Right renal cortex interstitium (tissue), 3 donors: Measurements from ENCODE around the gene TMEM272. TPM values are rescaled to one million over a fixed set of nuclear protein-coding genes. Genes with fewer than 3 reads are reported as not detected.

ENCODE experiments used
- DNase-seq, 3 donors: peaks; one replicate each; pipeline ENCODE4 v3.0.0-alpha.2; 2013; ENCODE audit warnings: low read depth in 3 of 3, low spot score in 2 of 3
- polyA plus RNA-seq, 3 donors: library from polyadenylated mRNA; unstranded; fragments of 120-200 nt; gene quantifications; one replicate each; pipeline ENCODE4 v1.2.1, GENCODE V29; 2013; ENCODE audit not compliant: insufficient read length in 3 of 3

The TMEM272 gene
- polyA plus RNA-seq, 3 donors, result 0.22 to 0.42 (median 0.34) TPM

DNA sequence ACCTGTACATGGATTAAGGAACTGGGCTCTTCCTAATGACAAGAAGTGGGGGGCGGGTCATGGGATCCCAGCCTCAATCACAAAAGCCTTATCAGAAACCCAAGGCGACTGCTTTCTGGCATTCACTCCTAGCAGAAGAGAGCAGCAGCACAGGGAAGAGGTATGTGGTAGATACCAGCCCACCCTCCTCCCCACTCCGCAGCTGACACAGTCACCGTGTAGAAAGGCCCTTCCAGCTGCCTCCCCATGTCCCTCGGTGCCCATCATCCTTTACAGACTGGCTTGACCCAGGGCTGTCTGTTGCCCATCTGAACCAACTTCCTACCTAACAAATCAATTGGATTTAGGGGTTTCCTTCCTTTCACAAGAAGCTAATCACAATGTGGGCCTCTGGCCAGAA lies 37.9 kb downstream of the TMEM272 start:
- DNase-seq, result no peak

DNA sequence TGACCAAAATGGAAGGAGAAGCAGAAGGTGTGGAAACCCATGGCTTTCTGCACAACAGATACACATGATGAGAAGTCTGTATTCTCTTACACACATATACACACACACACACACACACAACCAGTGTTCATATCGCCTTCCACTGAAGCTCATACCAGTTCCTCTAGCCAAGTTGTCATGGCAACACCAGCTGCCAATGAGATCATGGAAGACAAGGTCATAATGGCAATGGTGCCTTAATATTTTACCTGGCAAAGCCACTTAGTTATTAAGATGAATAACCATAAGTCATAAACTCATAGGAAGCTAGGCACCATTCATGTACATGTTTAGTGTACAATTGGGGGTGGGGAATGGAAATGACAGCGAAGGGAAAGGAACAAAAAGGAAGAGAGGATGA lies 38.4 kb downstream of the TMEM272 start:
- DNase-seq, result no peak

DNA sequence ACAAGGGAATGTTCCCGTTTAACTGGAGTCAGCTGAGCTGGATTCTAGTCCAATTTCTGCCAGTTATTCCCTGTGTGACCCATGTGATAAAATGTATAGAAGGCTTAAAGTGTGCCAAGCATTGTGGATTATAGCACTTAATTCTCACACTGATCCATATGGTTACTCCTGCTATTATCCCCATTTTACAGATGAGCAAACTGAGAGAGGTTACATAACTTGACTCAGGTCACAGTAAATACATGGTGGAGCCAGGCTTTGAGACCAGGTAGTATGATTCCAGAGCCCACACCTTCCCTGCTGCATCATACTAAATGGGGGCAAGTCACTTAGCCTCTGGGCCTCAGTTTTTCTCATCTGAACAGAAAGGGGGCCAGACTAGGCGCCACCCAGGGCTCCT lies 39.1 kb downstream of the TMEM272 start:
- no peak for DNase-seq

DNA sequence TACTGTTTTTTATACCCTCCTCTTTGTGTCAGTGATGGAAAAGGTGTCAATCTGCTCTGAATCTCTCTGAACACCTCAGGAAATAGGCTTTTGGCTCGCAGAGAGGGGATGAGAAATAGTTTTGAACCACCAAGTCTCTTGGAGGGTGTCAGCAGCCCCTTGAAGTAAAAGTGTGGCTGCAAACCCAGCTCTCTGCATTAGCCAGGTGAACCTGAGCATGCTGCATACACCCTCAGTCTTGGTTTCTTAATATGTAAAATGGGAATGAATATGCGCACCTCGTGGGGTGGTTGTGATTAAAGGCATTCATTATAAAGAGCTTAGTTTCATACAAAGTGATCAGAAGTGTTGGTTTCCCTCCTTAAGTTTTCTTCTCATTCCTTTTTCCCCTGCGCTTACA lies 39.7 kb downstream of the TMEM272 start:
- no peak for DNase-seq

DNA sequence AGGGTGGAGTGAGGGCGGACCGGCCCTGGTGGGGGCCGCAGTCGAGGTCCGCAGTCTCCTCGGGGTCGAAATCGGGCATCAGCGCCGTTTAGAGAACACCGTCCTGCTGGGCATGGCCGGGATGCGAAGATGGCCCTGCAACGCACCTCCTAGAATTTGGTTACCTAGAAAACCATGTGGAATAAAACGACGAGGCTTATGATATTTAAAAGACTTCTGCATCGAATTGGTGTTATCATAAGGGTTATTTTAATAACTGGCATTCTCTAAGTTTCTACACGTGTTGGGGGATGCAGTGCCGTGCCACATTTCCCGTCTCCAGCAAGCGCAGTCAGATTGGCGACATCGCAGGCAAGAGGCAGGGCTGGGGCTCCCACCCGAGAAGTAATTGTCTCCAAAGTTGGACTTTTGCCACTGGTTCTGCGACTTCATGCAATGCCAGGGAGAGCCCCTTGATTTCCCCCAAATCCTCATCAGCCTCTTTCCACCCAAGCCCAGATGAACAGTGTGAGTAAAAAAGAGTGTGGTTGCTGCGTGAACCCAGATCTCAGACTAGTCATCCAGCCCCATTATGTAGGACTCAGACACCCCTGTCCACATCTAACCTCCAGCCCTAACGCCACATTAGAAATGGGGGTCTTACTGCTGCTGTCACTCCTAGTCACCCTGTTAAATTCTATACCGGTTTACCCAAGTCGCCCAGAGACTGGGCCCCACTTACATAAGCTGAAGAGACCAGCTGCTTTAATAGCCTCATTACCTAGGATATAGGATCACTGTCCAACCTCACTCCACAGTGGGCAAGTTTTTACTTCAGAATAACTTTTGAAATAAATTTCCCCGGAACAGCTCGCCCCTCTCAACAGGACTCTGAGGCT lies 40.4 kb downstream of the TMEM272 start:
- peak in 1 of 3 donors; percentile 41 for DNase-seq

DNA sequence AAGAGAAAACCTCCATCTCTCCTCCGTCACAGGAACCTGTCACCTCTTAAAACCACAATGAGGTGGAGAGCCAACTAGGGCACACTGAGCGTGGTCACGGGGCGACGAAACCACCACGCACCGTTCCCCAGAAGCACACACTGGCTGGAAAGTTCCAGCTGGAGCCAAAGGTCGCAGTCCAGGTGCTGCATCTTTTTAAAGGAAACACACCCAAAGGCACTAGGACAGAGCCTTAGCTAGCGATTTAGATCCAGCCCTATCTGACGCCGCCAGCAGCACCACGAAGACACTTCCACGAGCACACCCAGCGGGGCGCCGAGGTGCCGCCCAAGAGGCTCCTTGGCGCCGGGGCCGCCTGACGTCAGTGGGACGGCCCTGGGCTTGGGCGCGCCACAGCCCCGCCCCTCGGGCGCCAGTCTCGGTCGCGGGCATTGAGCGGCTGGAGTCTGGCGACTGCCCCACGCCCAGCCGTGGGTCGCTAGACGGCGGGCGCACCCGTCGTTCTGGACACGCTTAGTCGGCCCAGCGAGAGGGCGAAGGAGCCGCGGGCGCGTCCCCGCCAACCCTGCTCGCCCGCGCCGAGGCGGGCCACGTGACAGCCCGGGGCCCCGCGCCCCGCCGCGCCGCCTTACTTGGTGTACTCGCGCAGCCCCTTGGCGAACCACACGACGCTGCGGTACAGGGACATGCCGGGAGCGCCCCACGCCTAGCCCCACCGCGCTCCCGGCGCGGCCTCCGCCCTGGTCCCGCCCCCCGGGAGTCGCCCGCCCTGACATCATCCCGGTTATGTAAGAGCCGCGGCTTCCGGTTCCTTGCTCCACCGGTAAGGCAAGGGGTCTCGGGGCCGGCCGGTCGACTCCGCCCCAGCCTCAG lies 41.3 kb downstream of the TMEM272 start, which contains the start of gene DHRS12:
DHRS12 (minus strand) TSS at position 742 of the 873 bp plus-strand sequence. CDS start 4,504 bp downstream, outside the sequence.
- DNase-seq, result peak in 2 of 3 donors; percentile 54 to 68

DNA sequence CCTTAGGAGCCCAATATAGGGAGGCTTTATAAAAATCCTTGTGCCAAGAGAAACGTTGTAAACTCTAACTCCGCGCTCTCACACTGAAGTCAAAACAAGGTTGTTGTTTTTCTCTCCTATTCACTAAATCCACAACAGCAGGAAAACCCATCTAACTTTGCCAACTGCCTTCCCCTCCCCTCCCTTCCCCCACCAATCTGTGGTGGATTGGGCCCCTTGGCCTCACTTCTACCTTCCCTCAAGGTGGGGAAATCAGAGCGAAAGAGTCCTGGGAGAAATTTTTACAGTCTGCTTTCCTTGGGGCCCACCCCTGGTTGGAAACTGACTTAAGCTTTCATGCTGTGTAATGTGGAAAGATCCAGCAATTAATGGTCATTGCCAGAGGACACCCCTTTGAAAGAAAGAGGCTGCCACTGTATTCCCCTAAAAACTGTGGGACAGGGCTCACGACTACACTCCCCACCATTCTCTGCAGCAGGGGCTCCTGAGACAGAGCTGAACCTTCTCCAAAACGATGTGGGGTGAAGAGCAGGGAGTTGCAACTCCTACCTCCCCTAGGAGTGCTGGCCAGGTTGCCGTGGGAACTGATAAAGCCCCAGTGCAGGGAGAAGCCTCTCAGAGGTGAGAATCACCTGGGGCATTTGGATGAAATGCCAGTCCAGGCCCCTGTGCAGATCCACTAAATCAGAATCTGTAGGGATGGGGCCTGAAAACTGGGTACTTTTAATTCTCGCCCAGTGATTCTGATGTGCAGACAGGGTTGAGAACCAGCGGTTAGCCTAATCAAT lies 42.2 kb downstream of the TMEM272 start:
- DNase-seq, result no peak

DNA sequence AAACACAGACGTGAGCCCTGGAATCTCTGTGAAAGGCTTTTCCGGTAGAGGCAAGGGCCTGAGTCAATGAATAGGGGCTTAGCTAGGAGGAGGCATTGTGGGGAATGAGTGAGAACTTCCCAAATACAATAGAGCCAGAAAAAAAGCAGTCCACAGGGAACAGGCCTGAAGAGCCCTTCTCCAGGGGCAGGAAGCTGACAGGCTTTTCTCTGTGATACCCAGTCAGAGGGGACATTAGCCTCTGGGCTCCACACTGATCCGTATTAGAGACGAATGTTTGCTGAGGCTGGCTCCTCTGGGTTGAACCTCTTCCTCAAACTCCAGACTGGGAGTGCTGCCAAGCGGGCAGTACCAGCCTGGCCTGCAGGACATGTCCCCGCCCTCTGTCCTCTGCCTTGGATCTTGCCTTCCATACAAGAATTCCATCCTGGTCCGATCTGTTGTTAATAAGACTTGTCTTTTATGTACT lies 43.3 kb downstream of the TMEM272 start:
- DNase-seq, result no peak

DNA sequence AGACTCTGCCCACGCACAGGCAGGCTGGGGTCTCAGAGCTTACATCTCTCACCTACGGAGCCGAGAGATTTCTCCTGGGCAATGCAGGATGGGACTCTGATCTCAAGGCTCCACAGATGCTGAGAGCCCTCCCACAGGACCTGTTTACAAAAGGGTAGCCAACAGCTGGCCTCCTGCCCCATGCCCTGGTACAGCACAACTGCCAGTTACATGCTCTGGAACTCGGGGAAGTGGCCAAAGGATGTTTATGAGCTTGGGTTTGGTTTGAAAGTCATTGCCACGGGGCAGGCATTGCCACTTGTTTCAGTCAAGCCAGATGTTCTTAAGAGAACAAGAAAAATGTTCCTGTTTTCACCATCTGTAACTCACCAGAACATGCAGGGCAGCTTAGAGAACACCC lies 44.5 kb downstream of the TMEM272 start:
- no peak for DNase-seq

DNA sequence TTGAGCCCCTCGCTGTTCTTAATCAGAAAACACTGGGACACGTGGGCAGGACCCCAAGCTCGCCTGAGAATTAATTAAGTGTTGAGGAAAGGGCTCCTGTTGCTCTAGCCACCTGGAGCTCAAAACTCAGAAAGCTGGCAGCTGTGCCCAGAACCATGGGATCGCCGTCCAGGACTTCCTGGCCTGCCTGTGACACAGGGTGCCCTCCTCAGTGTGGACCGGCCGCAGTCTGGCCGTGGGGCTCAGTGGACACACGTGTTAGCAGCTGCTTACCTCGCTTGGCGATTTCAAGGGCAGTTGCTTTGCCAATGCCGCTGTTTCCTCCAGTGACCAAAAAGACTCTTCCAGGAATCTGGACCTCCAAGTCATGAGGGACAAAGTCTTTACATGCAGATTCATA lies 45.7 kb downstream of the TMEM272 start:
- DNase-seq, result no peak

DNA sequence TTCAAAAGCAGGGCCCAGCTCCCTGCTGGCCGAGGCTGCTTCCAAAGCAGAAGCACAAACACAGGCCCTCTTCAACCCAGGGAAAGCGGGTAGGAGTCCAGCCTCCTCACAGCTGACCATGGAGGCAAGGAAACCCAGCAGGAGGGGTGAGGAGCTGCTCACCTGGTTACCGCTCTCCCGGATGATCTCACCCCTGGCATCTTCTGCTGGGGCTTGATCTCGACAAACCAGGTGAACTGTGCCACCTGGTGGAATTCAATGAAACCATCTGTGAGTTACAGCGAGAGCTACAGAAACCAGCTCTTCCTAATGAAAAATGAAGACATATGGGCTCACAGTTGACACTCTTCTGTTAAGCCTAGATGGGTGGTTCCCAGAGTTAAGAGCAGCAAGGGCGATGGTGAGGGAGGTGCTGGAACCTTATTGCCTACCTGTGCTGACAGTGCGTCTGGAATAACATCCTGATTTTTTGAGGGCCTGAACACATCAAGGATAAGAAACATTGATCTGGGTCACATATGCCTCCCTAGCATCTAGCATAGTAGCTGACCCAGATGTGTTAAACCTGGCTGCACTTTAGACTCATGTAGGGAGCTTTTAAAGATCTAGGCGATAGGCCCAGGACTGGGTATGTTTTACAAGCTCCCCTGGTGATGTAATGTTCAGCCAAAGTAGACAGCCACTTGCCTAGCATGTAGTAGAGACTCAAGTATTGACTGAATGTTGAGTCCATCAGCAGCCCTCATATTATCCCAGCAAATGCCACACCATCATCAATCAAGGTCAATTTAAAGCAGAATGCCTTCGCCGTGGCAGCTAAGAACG lies 47.1 kb downstream of the TMEM272 start:
- peak in 1 of 3 donors; percentile 55 for DNase-seq

DNA sequence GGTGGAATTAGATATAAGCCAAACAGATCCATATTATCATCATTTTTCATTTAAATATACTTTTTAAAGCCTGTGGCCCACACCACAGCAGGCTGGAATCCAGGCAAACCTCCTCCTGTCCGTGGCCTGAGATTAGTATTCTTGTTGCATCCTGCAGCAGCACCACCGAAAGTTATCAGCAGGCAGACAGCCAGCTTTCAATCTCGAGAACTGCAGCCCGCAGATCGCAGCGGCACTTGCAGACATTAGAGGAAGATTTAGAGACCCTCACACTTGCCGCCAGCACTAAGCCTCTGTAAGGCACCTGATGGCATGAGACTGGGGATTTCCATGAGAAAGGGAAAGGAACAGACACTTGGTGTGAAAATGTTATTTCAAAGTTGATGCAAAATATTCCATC lies 48.4 kb downstream of the TMEM272 start:
- no peak for DNase-seq

DNA sequence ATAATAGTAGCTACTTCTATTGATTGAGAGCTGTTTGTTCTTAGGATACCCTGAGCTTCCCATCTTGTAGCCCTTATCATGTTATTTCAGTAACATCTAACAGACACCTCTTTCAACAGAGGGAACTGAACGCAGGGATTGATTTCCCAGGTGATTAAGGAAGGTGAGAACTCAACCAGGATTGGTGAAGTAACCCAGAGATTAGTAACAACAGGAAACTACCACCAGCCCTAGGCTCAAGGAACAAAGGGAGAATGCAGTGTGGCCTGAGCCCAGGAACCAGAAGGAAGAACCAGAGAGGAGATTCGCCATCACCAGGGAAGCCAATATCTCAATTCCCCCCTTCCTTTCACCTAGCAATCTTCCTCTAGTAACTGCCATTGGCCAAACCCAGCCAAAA lies 49.6 kb downstream of the TMEM272 start:
- DNase-seq, result no peak

DNA sequence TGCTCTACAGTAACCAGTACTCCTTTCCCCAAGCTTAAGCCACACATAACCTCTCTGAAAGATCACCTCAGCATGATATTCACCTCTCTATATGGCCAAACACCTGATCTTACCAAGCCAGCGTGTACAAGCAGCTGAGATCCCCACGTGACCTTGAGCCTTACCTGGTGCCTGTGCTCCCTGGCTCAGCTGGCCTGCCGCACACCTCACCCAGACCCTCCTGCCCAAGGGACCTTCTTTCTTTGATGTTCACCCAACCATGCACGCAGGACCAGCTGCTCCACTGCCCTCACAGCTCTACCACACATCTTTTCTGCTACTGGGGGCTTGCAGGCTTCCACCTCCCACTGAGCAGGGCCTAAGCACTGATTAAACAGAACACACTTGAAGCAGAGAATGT lies 50.0 kb downstream of the TMEM272 start:
- no peak for DNase-seq

DNA sequence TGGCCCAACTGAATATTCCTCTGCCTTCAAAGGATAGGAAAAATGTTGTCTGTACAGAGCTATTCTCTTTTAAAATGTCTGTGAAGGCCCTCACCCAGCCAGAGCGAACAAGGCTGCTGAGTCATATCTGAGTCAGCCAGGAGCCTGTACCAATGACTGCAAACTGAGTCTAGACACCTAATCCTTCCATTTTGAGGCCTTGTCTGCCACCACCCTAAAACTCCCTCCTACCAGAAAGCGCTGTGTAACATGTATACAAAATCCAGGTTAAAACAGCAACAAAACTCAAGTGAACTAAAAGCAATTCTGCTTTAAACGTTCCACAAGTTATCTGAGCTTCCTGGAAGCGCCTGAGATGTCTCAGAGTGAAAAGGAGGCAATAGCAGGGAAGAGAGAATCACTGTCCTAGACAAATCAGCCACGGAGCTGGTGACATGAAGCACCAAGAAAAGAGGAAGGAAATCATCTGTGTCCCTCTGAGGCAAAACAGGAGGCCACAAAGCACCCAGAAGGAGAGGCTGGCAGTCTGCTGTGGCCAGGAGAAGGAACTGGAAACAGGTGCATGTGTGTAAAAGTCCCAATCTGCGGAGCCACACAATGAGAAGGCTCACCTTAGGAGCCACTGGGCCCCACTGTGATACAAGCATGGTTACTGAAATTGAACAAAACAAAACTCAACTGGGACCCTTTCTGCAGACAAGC lies 51.3 kb downstream of the TMEM272 start:
- no peak for DNase-seq

DNA sequence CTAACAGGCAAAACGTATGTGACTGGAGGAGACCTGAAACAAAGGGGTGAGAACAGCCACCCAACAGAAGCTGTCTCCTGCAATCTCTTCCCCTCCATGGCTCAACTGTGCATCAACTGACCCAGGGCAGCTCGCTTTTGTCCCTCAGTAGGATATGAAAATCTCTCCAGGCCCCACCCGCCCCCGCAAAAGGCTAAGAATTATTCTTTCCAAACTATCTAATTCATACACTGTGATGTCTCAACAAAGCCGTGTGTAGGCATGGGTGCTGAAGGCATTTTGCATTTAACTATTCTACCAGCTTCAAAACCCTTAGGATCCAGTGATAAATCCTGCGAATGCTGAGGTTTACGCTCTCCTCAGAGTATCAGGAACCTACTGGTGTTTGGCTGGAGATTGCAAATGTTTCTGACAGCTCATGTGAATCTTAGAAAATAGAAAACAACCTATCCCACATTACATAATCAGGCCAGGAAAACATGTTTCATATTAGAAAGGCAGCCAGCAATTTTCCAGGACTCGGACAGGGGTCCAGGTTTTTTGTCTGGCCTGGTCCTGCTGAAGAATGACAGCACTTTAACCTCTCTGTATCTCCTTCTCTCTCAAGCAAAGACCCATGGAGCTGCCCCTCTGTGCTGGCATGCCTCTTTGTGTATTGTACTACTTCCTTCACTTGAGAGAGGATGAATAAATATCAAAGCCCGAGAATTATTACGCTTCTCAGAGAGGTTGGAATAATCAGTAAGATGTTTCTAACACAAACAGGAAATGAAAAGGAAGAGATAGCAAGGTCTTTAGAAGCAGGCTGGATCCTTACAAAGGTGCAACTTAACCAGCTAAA lies 58.3 kb downstream of the TMEM272 start:
- DNase-seq, result no peak

DNA sequence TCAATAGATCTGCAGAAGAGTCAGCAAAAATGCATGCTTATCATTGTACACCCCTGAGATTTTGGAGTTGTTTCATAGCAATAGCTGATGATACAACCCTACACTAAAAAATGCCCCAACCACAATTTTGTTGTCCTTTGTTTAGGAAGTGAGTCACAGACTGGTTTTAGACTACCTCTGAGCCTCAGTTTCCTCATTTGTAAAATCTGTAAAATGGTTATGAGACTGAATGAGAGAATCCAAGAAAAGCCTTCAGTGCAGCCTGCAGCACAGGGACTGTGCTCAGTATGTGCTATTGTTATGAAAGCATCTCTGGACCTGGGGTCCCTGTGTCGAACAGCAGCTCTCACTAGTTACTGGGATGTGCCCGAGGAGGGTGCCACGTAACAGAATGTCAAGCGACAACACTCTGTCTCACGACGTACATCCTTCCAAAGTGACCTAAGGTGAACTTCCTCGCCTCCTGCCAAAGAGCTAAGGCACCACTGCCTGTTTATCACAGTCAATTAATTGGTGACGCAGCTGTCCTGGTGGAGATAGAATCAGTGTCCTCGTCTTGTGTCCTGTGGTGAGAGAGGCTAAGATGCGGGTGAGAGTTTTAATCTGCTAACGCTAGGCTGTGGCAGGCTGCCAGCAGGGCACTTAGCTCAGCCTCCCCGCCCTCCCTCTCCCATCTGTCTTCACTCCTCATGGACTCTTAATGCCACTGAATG lies 59.1 kb downstream of the TMEM272 start:
- no peak for DNase-seq

DNA sequence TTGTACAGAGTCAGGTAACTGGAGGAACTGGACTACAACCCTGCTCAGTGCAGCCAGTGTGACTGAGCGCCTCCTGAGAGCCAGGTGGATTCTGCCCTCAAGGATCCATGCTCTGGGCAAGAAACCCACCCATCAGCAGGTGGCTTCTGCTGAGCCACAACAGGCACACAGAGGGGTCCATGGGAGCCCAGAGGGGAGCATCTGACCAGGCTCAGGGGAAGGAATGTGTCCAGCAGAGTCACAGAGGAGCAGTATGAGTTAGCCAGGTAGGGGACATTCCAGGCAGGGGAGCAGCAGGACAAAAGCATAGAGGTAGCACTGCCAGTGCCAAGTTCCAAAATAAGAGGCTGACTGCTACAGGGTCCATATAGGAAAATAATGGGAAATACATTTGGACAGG lies 60.9 kb downstream of the TMEM272 start:
- DNase-seq, result no peak
